Endodermal cell (in vitro differentiated cells): ENCODE results near the gene SYP. TPM values are rescaled to one million over a fixed set of nuclear protein-coding genes. Genes with fewer than 3 reads are reported as not detected.

Experiments used
- DNase-seq: peaks from one replicate; pipeline ENCODE4 v3.0.0-alpha.2; 2017
- H3K27ac ChIP-seq: 2 replicates; pipeline ENCODE4 v1.5.1; 2013; ENCODE audit warnings: mild to moderate bottlenecking, low read depth, low read length, moderate library complexity
- H3K27me3 ChIP-seq: 2 replicates; pipeline ENCODE4 v1.6.1; 2013; ENCODE audit warnings: mild to moderate bottlenecking, low read length, moderate library complexity; ENCODE audit not compliant: insufficient read depth, control insufficient read depth, poor library complexity, severe bottlenecking
- H3K36me3 ChIP-seq: 2 replicates; pipeline ENCODE4 v1.7.0; 2013; ENCODE audit warnings: mild to moderate bottlenecking, low read length, moderate library complexity; ENCODE audit not compliant: control insufficient read depth, insufficient read depth
- H3K4me1 ChIP-seq: one replicate; pipeline ENCODE4 v1.7.0; 2013; ENCODE audit warnings: low read length; ENCODE audit not compliant: control insufficient read depth, insufficient read depth
- H3K4me3 ChIP-seq: 2 replicates; pipeline ENCODE4 v1.5.1; 2013; ENCODE audit warnings: mild to moderate bottlenecking, low read length, moderate library complexity
- H3K9ac ChIP-seq: 2 replicates; pipeline ENCODE4 v1.6.1; 2013; ENCODE audit warnings: mild to moderate bottlenecking, low read length, moderate library complexity; ENCODE audit not compliant: poor library complexity, severe bottlenecking; ENCODE audit errors: extremely low read depth
- H3K9me3 ChIP-seq: 2 replicates; pipeline ENCODE4 v1.6.1; 2013; ENCODE audit warnings: mild to moderate bottlenecking, low read length, moderate library complexity; ENCODE audit not compliant: control insufficient read depth
- H3K27ac Mint-ChIP-seq: 2 replicates; pipeline ENCODE4 v1.8.0; 2020; ENCODE audit warnings: mixed read lengths
- H3K27me3 Mint-ChIP-seq: 2 replicates; pipeline ENCODE4 v1.8.0; 2021; ENCODE audit warnings: mild to moderate bottlenecking, mixed read lengths; ENCODE audit not compliant: insufficient read depth
- H3K36me3 Mint-ChIP-seq: 2 replicates; pipeline ENCODE4 v1.8.0; 2020; ENCODE audit warnings: low read depth, mixed read lengths
- H3K4me1 Mint-ChIP-seq: 2 replicates; pipeline ENCODE4 v1.8.0; 2020; ENCODE audit warnings: mixed read lengths
- H3K4me3 Mint-ChIP-seq: 2 replicates; pipeline ENCODE4 v1.8.0; 2020; ENCODE audit warnings: mild to moderate bottlenecking, moderate library complexity, mixed read lengths
- H3K9me3 Mint-ChIP-seq: 2 replicates; pipeline ENCODE4 v1.8.0; 2020; ENCODE audit warnings: mild to moderate bottlenecking, mixed read lengths
- WGBS, 2 experiments: methylation state at CpG; one replicate each; pipeline versions ENCODE4 v1.1.5 to v1.1.7; 2013; ENCODE audit warnings: missing lambda C conversion rate in 2 of 2, mixed read lengths in 1 of 2; ENCODE audit not compliant: insufficient coverage in 1 of 2, insufficient read length in 1 of 2; 5-methylcytosine and 5-hydroxymethylcytosine counted together
- total RNA-seq, 2 donors: library from RNA; stranded (reverse); fragmentation: NEBNext Ultra II Directional in 1 of 2; extraction: Animal tissue kit (Norgen Biotek cat#: 25700) in 1 of 2; gene quantifications; 2 replicates in 1 of 2; 3 replicates in 1 of 2; pipeline ENCODE4 v1.2.1, GENCODE V29; 2021
- TF ChIP-seq, protein P1 (sequence below): fragments of 200-600 bp; sonication (generic); conservative IDR thresholded peaks from 2 replicates; pipeline ENCODE4 v1.5.0; 2021; ENCODE audit warnings: antibody characterized with exemption, mild to moderate bottlenecking

SYP gene
- total RNA-seq, 2 donors from 2014 or later: 0.48 to 0.51 TPM

DNA sequence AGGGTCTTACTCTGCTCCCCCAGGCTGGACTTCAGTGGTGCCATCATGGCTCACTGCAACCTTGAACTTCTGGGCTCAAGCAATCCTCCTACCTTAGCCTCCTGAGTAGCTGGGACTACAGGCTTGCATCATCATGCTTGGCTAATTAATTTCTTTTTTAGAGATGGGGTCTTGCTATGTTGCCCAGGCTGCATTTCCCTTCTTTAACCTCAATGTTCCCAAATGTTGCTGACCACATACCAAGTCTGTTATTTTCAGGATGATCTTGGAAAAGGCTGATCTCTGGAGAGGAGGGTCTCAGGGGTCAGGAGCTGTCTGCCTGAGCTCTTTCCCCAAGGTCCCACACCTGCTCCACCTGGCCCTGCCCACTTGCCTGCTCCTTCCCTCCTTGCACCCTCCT is 20.1 kb upstream of the SYP start:
- no peaks in the 10 kb centered on the region for H3K27me3 ChIP-seq
- Mint-ChIP-seq H3K9me3 (peaks cover 80% of the 10 kb centered on the region), H3K27ac (no peak overlapping the region), H3K36me3 (no peaks in the 10 kb centered on the region), H3K27me3 (peaks cover 26% of the 10 kb centered on the region), H3K4me1 (no peaks in the 10 kb centered on the region), H3K4me3 (no peak overlapping the region)
- no peaks in the 10 kb centered on the region for H3K4me1 ChIP-seq
- TF ChIP-seq, protein P1, sequence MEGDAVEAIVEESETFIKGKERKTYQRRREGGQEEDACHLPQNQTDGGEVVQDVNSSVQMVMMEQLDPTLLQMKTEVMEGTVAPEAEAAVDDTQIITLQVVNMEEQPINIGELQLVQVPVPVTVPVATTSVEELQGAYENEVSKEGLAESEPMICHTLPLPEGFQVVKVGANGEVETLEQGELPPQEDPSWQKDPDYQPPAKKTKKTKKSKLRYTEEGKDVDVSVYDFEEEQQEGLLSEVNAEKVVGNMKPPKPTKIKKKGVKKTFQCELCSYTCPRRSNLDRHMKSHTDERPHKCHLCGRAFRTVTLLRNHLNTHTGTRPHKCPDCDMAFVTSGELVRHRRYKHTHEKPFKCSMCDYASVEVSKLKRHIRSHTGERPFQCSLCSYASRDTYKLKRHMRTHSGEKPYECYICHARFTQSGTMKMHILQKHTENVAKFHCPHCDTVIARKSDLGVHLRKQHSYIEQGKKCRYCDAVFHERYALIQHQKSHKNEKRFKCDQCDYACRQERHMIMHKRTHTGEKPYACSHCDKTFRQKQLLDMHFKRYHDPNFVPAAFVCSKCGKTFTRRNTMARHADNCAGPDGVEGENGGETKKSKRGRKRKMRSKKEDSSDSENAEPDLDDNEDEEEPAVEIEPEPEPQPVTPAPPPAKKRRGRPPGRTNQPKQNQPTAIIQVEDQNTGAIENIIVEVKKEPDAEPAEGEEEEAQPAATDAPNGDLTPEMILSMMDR: no peak
- H3K4me3 ChIP-seq: no peak overlapping the region
- no peaks in the 10 kb centered on the region for H3K9me3 ChIP-seq
- no peak for DNase-seq
- no peak overlapping the region for H3K27ac ChIP-seq
- H3K36me3 ChIP-seq: no peaks in the 10 kb centered on the region
- no peak overlapping the region for H3K9ac ChIP-seq

- Histone ChIP-seq H3K9ac (no peak overlapping the region), H3K27ac (no peak overlapping the region), H3K36me3 (no peaks in the 10 kb centered on the region), H3K4me1 (no peaks in the 10 kb centered on the region), H3K27me3 (no peaks in the 10 kb centered on the region), H3K4me3 (no peak overlapping the region), H3K9me3 (no peaks in the 10 kb centered on the region)
- no peaks in the 10 kb centered on the region for H3K4me1 Mint-ChIP-seq
- TF ChIP-seq, protein P1: no peak
- 93 to 94% methylated on average over 5 to 13 of the region's 14 CpGs for WGBS, 2 experiments
- peaks cover 10% of the 10 kb centered on the region for H3K27me3 Mint-ChIP-seq
- H3K27ac Mint-ChIP-seq: no peak overlapping the region
- H3K36me3 Mint-ChIP-seq: no peaks in the 10 kb centered on the region
- DNase-seq: no peak
- no peak overlapping the region for H3K4me3 Mint-ChIP-seq
- peaks cover 90% of the 10 kb centered on the region for H3K9me3 Mint-ChIP-seq
These were observed 15.1 kb upstream of the SYP start for GRCh38 chrX:49214996-49215526.

- Mint-ChIP-seq H3K27me3 (peaks cover 8% of the 10 kb centered on the region), H3K9me3 (peaks cover 89% of the 10 kb centered on the region), H3K4me3 (no peak overlapping the region), H3K4me1 (no peaks in the 10 kb centered on the region), H3K36me3 (no peaks in the 10 kb centered on the region), H3K27ac (no peak overlapping the region)
- H3K27me3 ChIP-seq: no peaks in the 10 kb centered on the region
- H3K36me3 ChIP-seq: no peaks in the 10 kb centered on the region
- no peak for DNase-seq
- TF ChIP-seq, protein P1: no peak
- 86 to 95% methylated on average over 1 to 2 of the region's 2 CpGs for WGBS, 2 experiments
- no peak overlapping the region for H3K27ac ChIP-seq
- H3K9ac ChIP-seq: no peak overlapping the region
- no peaks in the 10 kb centered on the region for H3K9me3 ChIP-seq
- H3K4me1 ChIP-seq: no peaks in the 10 kb centered on the region
- H3K4me3 ChIP-seq: no peak overlapping the region
These were observed 14.4 kb upstream of the SYP start for GRCh38 chrX:49214416-49214815.
